ENCODE measurements around the gene CRACR2A.

Gene CRACR2A

GRCh38 chr12:3713947-3714346, 39.0 kb downstream of the CRACR2A start:
- H3K36me3 ChIP-seq: no peaks in the 10 kb centered on the region
- no peaks in the 10 kb centered on the region for H3K9me3 ChIP-seq
- H3K4me1 ChIP-seq: no peaks in the 10 kb centered on the region
- no peak overlapping the region for H3K4me3 ChIP-seq (ENCODE audit: low read depth, low read length)
- TF ChIP-seq CTCF (IDR thresholded peaks at IDR 0.05; ENCODE audit: low read depth, low read length): no peak
- no peaks in the 10 kb centered on the region for H3K27me3 ChIP-seq
- no peak for DNase-seq

GRCh38 chr12:3713483-3713882, 39.4 kb downstream of the CRACR2A start:
- no peak for DNase-seq
- Histone ChIP-seq H3K4me1 (no peaks in the 10 kb centered on the region), H3K4me3 (ENCODE audit: low read depth, low read length) (no peak overlapping the region), H3K27me3 (no peaks in the 10 kb centered on the region), H3K36me3 (no peaks in the 10 kb centered on the region), H3K9me3 (no peaks in the 10 kb centered on the region)
- no peak for TF ChIP-seq CTCF (IDR thresholded peaks at IDR 0.05; ENCODE audit: low read depth, low read length)

- H3K36me3 ChIP-seq: no peaks in the 10 kb centered on the region
- H3K4me3 ChIP-seq (ENCODE audit: low read depth, low read length): no peak overlapping the region
- H3K27me3 ChIP-seq: no peaks in the 10 kb centered on the region; the same call in 1 of the 2 replicates
- no peaks in the 10 kb centered on the region for H3K9me3 ChIP-seq
- no peaks in the 10 kb centered on the region for H3K4me1 ChIP-seq
- DNase-seq: no peak
- TF ChIP-seq CTCF (IDR thresholded peaks at IDR 0.05; ENCODE audit: low read depth, low read length): no peak
Observed at GRCh38 chr12:3712209-3712992, 40.5 kb downstream of the CRACR2A start.

GRCh38 chr12:3705354-3705675, 47.6 kb downstream of the CRACR2A start:
- TF ChIP-seq CTCF (IDR thresholded peaks at IDR 0.05; ENCODE audit: low read depth, low read length): no peak
- Histone ChIP-seq H3K36me3 (no peaks in the 10 kb centered on the region), H3K9me3 (no peaks in the 10 kb centered on the region), H3K27me3 (no peaks in the 10 kb centered on the region; the same call in 1 of the 2 replicates), H3K4me3 (ENCODE audit: low read depth, low read length) (no peak overlapping the region), H3K4me1 (no peaks in the 10 kb centered on the region)
- no peak for DNase-seq

- no peak for DNase-seq
- TF ChIP-seq CTCF (IDR thresholded peaks at IDR 0.05; ENCODE audit: low read depth, low read length): no peak
- Histone ChIP-seq H3K4me1 (no peaks in the 10 kb centered on the region), H3K27me3 (no peaks in the 10 kb centered on the region; the same call in 1 of the 2 replicates), H3K9me3 (no peaks in the 10 kb centered on the region), H3K4me3 (ENCODE audit: low read depth, low read length) (no peak overlapping the region), H3K36me3 (no peaks in the 10 kb centered on the region)
Observed at GRCh38 chr12:3704512-3705353, 48.2 kb downstream of the CRACR2A start.

GRCh38 chr12:3700861-3701260, 52.0 kb downstream of the CRACR2A start:
- no peak for DNase-seq
- no peaks in the 10 kb centered on the region for H3K27me3 ChIP-seq
- TF ChIP-seq CTCF (IDR thresholded peaks at IDR 0.05; ENCODE audit: low read depth, low read length): no peak
- no peaks in the 10 kb centered on the region for H3K4me1 ChIP-seq
- no peak overlapping the region for H3K4me3 ChIP-seq (ENCODE audit: low read depth, low read length)
- H3K36me3 ChIP-seq: no peaks in the 10 kb centered on the region
- no peaks in the 10 kb centered on the region for H3K9me3 ChIP-seq

Measured in BE2C (cell line).